ENCODE results near the gene CCN5.

The CCN5 gene

DNA sequence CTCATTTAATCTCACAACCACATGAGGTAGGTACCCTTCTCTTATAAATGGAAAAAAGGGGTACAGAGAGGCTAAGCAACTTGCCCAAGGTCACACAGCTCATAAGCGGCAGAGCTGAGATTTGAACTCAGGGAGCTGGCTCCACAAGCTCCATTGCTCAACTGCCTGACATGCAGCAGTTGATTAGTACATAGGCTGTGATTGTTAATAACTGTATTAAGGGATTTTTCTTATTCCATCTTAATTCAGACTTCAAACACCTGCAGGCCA lies 6.6 kb downstream of the CCN5 start:
- Histone ChIP-seq H3K36me3 (ENCODE audit: control insufficient read depth in 4 of 4, insufficient read depth in 4 of 4, low read length in 3 of 4) (no peaks in the 10 kb centered on the region), H3K4me3 (ENCODE audit: control insufficient read depth in 1 of 7, extremely low read depth in 1 of 7, insufficient read depth in 4 of 7, low read depth in 2 of 7, low read length in 6 of 7) (no peak overlapping the region), H3K27ac (ENCODE audit: insufficient read depth in 1 of 2, low read depth in 1 of 2, low read length in 2 of 2, poor library complexity in 1 of 2, severe bottlenecking in 2 of 2) (no peak overlapping the region), H3K9me3 (ENCODE audit: control extremely low read depth in 1 of 5, control insufficient read depth in 4 of 5, insufficient read depth in 2 of 5, low read depth in 1 of 5, low read length in 4 of 5) (no peaks in the 10 kb centered on the region), H3K4me1 (ENCODE audit: control extremely low read depth in 1 of 4, control insufficient read depth in 4 of 4, insufficient read depth in 4 of 4, low read length in 3 of 4) (peaks cover 0 to 12% (median 7%) of the 10 kb centered on the region in 4 experiments), H3K27me3 (replicated peaks in 2 of 5; ENCODE audit: control insufficient read depth in 4 of 5, insufficient read depth in 5 of 5, low read length in 4 of 5) (no peaks in the 10 kb centered on the region)
- no peak for DNase-seq
- ChIA-PET POLR2A (no interaction called here), CTCF (interaction anchor here (1.0 to 1.3 kb wide), 3 partner anchors 10 to 139 kb away, joined by 3 to 6 read pairs (median 4); no protein-coding TSS in a partner anchor)
- WGBS (ENCODE audit: insufficient coverage) = no CpG with 5 or more reads among the region's 1 CpG

DNA sequence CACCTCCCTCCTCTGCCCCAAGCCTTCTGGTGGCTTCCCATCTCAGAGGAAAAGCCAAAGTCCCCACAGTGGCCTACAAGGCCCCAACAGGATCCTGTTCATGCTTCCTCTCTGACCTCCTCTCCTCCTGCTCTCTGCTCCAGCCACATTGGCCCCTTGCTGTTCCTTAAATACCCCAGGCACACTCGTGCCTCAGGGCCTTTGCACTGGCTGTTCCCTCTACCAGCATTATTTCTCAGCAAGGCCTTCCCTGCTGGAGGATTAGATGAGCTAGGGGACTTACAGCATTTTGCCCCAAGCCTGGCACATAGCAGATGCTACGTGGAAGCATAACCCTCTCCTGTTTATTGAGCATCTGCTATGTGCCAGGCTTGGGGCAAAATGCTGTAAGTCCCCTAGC lies 7.8 kb downstream of the CCN5 start:
- no peaks in the 10 kb centered on the region for H3K36me3 ChIP-seq (ENCODE audit: control insufficient read depth in 4 of 4, insufficient read depth in 4 of 4, low read length in 3 of 4)
- POLR2A ChIA-PET = no interaction called here
- WGBS (ENCODE audit: insufficient coverage) = 75% methylated on average over 2 of the region's 2 CpGs
- H3K27ac ChIP-seq (ENCODE audit: insufficient read depth in 1 of 2, low read depth in 1 of 2, low read length in 2 of 2, poor library complexity in 1 of 2, severe bottlenecking in 2 of 2) = no peak overlapping the region
- H3K4me3 ChIP-seq (ENCODE audit: control insufficient read depth in 1 of 7, extremely low read depth in 1 of 7, insufficient read depth in 4 of 7, low read depth in 2 of 7, low read length in 6 of 7) = no peak overlapping the region
- CTCF ChIA-PET = interaction anchor here (1.5 to 1.9 kb wide), 5 partner anchors 8 to 38 kb away, joined by 3 to 8 read pairs (median 5); no protein-coding TSS in a partner anchor
- H3K4me1 ChIP-seq (ENCODE audit: control extremely low read depth in 1 of 4, control insufficient read depth in 4 of 4, insufficient read depth in 4 of 4, low read length in 3 of 4) = peaks cover 0 to 12% (median 7%) of the 10 kb centered on the region in 4 experiments
- H3K9me3 ChIP-seq (ENCODE audit: control extremely low read depth in 1 of 5, control insufficient read depth in 4 of 5, insufficient read depth in 2 of 5, low read depth in 1 of 5, low read length in 4 of 5) = no peaks in the 10 kb centered on the region
- no peak for DNase-seq
- H3K27me3 ChIP-seq (replicated peaks in 2 of 5; ENCODE audit: control insufficient read depth in 4 of 5, insufficient read depth in 5 of 5, low read length in 4 of 5) = no peaks in the 10 kb centered on the region

DNA sequence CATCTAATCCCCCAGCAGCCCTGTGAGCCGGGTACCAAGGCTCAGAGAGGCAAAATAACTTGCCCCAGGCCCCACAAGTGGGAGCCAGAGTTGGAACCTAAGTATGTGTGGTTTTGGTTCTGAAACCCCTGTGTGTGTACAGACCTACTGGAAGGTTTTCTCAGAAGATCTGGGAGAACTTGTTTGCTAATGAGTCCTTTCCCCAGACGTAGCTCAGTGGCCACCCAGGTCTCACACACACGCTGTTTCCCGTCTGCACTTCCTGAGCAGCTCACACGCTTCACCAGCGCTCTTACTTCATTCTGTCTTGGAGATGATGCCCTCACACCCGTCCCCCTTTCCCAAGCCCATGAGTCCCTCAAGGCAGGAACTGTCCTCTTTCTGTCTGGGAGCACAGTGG lies 8.2 kb downstream of the CCN5 start:
- Histone ChIP-seq H3K36me3 (ENCODE audit: control insufficient read depth in 4 of 4, insufficient read depth in 4 of 4, low read length in 3 of 4) (no peaks in the 10 kb centered on the region), H3K4me3 (ENCODE audit: control insufficient read depth in 1 of 7, extremely low read depth in 1 of 7, insufficient read depth in 4 of 7, low read depth in 2 of 7, low read length in 6 of 7) (no peak overlapping the region), H3K9me3 (ENCODE audit: control extremely low read depth in 1 of 5, control insufficient read depth in 4 of 5, insufficient read depth in 2 of 5, low read depth in 1 of 5, low read length in 4 of 5) (no peaks in the 10 kb centered on the region), H3K27ac (ENCODE audit: insufficient read depth in 1 of 2, low read depth in 1 of 2, low read length in 2 of 2, poor library complexity in 1 of 2, severe bottlenecking in 2 of 2) (no peak overlapping the region), H3K4me1 (ENCODE audit: control extremely low read depth in 1 of 4, control insufficient read depth in 4 of 4, insufficient read depth in 4 of 4, low read length in 3 of 4) (peaks cover 0 to 12% (median 7%) of the 10 kb centered on the region in 4 experiments), H3K27me3 (replicated peaks in 2 of 5; ENCODE audit: control insufficient read depth in 4 of 5, insufficient read depth in 5 of 5, low read length in 4 of 5) (no peaks in the 10 kb centered on the region)
- ChIA-PET POLR2A (no interaction called here), CTCF (interaction anchor here (1.1 to 1.9 kb wide), 7 partner anchors 9 to 41 kb away, joined by 3 to 8 read pairs (median 4); no protein-coding TSS in a partner anchor)
- DNase-seq = peak; percentile 23 to 60 (median 58)
- WGBS (ENCODE audit: insufficient coverage) = 25% methylated on average over 6 of the region's 7 CpGs

DNA sequence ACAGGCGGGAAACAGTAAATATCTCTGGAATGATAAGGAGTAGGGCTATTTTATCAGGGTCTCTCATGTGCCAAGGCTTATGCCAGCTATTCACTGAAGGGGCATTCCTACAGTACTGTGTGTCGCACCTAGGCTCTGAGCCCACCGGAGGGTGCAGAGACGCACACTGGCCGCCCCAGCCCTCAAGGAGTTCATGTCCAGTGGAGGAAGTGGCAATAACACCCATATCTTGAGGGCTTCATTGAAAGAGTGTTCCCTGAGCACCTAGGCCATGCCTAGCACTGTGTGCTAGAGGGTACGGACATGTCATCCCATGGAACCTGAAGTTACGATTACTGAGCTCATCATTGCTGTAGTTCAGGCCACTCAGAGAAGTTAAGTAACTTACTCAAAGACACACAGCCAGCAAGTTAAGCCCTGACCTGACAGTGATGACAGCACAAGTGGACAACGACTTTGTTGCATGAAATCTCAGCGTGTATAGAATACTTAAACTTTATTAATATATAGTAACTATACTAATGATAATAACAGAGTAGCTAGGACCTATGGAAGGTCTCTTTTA lies 8.7 kb downstream of the CCN5 start:
- DNase-seq = no peak
- H3K4me3 ChIP-seq (ENCODE audit: control insufficient read depth in 1 of 7, extremely low read depth in 1 of 7, insufficient read depth in 4 of 7, low read depth in 2 of 7, low read length in 6 of 7) = no peak overlapping the region
- no peak overlapping the region for H3K27ac ChIP-seq (ENCODE audit: insufficient read depth in 1 of 2, low read depth in 1 of 2, low read length in 2 of 2, poor library complexity in 1 of 2, severe bottlenecking in 2 of 2)
- CTCF ChIA-PET = interaction anchor here (1.1 to 1.9 kb wide), 8 partner anchors 9 to 41 kb away, joined by 3 to 8 read pairs (median 4); no protein-coding TSS in a partner anchor
- WGBS (ENCODE audit: insufficient coverage) = 98% methylated on average over 6 of the region's 9 CpGs
- POLR2A ChIA-PET = no interaction called here
- H3K9me3 ChIP-seq (ENCODE audit: control extremely low read depth in 1 of 5, control insufficient read depth in 4 of 5, insufficient read depth in 2 of 5, low read depth in 1 of 5, low read length in 4 of 5) = no peaks in the 10 kb centered on the region
- no peaks in the 10 kb centered on the region for H3K27me3 ChIP-seq (replicated peaks in 2 of 5; ENCODE audit: control insufficient read depth in 4 of 5, insufficient read depth in 5 of 5, low read length in 4 of 5)
- no peaks in the 10 kb centered on the region for H3K36me3 ChIP-seq (ENCODE audit: control insufficient read depth in 4 of 4, insufficient read depth in 4 of 4, low read length in 3 of 4)
- H3K4me1 ChIP-seq (ENCODE audit: control extremely low read depth in 1 of 4, control insufficient read depth in 4 of 4, insufficient read depth in 4 of 4, low read length in 3 of 4) = peaks cover 0 to 14% (median 8%) of the 10 kb centered on the region in 4 experiments

DNA sequence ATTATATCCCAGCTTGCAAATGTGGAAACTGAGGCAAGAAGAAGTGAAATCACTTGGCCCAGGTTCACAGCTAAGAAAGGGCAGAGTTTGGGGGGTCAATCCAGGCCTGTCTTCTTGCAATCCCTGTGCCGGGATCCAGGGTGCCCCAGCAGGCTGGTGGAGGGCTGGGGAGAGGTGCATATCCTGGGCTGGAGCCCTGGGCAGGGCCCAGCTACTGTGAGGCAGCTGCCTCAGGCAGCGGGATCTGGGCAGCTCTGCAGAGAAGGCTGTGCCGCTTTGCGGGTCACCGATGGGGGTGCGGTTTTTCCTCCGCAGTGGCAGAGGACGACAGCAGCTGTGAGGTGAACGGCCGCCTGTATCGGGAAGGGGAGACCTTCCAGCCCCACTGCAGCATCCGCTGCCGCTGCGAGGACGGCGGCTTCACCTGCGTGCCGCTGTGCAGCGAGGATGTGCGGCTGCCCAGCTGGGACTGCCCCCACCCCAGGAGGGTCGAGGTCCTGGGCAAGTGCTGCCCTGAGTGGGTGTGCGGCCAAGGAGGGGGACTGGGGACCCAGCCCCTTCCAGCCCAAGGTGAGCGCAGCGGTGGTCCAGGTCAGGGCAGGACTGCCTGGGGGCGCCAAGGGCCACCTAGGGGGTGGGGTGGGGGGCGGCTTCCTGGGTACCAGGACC lies 9.4 kb downstream of the CCN5 start:
- DNase-seq = no peak
- Histone ChIP-seq H3K9me3 (ENCODE audit: control extremely low read depth in 1 of 5, control insufficient read depth in 4 of 5, insufficient read depth in 2 of 5, low read depth in 1 of 5, low read length in 4 of 5) (no peaks in the 10 kb centered on the region), H3K27ac (ENCODE audit: insufficient read depth in 1 of 2, low read depth in 1 of 2, low read length in 2 of 2, poor library complexity in 1 of 2, severe bottlenecking in 2 of 2) (no peak overlapping the region), H3K4me1 (ENCODE audit: control extremely low read depth in 1 of 4, control insufficient read depth in 4 of 4, insufficient read depth in 4 of 4, low read length in 3 of 4) (peaks cover 0 to 19% (median 9%) of the 10 kb centered on the region in 4 experiments), H3K27me3 (replicated peaks in 2 of 5; ENCODE audit: control insufficient read depth in 4 of 5, insufficient read depth in 5 of 5, low read length in 4 of 5) (no peaks in the 10 kb centered on the region), H3K4me3 (ENCODE audit: control insufficient read depth in 1 of 7, extremely low read depth in 1 of 7, insufficient read depth in 4 of 7, low read depth in 2 of 7, low read length in 6 of 7) (no peak overlapping the region), H3K36me3 (ENCODE audit: control insufficient read depth in 4 of 4, insufficient read depth in 4 of 4, low read length in 3 of 4) (no peaks in the 10 kb centered on the region)
- 94% methylated on average over 22 of the region's 26 CpGs for WGBS (ENCODE audit: insufficient coverage)
- ChIA-PET CTCF (interaction anchor here (1.1 to 1.9 kb wide), 7 partner anchors 10 to 42 kb away, joined by 3 to 8 read pairs (median 4); no protein-coding TSS in a partner anchor), POLR2A (no interaction called here)

DNA sequence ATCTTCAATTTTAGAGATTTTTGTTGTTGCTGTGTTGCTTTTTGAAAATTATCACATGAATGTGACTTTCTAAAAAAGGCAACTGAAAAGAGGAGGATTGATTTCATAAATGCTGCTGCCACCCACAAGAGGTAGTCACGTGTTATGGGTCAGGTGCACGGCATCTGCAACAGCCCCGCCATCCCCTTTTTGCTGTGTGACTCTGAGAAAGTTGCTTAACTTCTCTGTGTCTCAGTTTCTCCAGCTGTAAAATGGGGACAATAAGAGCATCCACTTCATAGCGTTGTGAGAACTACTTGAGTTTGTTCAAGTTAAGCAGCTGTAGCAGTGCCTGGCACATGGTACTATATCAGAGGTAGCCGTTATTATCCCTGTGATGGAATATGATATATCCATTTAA lies 10.7 kb downstream of the CCN5 start:
- ChIA-PET CTCF (no interaction called here), POLR2A (interaction anchor here (0.7 kb wide), 1 partner anchor 732 kb away, joined by 15 read pairs; no protein-coding TSS in a partner anchor)
- Histone ChIP-seq H3K4me1 (ENCODE audit: control extremely low read depth in 1 of 4, control insufficient read depth in 4 of 4, insufficient read depth in 4 of 4, low read length in 3 of 4) (peaks cover 0 to 19% (median 9%) of the 10 kb centered on the region in 4 experiments), H3K27me3 (replicated peaks in 2 of 5; ENCODE audit: control insufficient read depth in 4 of 5, insufficient read depth in 5 of 5, low read length in 4 of 5) (no peaks in the 10 kb centered on the region), H3K27ac (ENCODE audit: insufficient read depth in 1 of 2, low read depth in 1 of 2, low read length in 2 of 2, poor library complexity in 1 of 2, severe bottlenecking in 2 of 2) (no peak overlapping the region), H3K4me3 (ENCODE audit: control insufficient read depth in 1 of 7, extremely low read depth in 1 of 7, insufficient read depth in 4 of 7, low read depth in 2 of 7, low read length in 6 of 7) (no peak overlapping the region), H3K9me3 (ENCODE audit: control extremely low read depth in 1 of 5, control insufficient read depth in 4 of 5, insufficient read depth in 2 of 5, low read depth in 1 of 5, low read length in 4 of 5) (no peaks in the 10 kb centered on the region), H3K36me3 (ENCODE audit: control insufficient read depth in 4 of 4, insufficient read depth in 4 of 4, low read length in 3 of 4) (no peaks in the 10 kb centered on the region)
- DNase-seq = no peak
- 70% methylated on average over 3 of the region's 5 CpGs for WGBS (ENCODE audit: insufficient coverage)

DNA sequence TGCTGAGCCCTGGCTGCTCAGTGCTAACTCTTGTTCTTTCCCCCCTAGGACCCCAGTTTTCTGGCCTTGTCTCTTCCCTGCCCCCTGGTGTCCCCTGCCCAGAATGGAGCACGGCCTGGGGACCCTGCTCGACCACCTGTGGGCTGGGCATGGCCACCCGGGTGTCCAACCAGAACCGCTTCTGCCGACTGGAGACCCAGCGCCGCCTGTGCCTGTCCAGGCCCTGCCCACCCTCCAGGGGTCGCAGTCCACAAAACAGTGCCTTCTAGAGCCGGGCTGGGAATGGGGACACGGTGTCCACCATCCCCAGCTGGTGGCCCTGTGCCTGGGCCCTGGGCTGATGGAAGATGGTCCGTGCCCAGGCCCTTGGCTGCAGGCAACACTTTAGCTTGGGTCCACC lies 11.9 kb downstream of the CCN5 start:
- no peak for DNase-seq
- Histone ChIP-seq H3K4me3 (ENCODE audit: control insufficient read depth in 1 of 7, extremely low read depth in 1 of 7, insufficient read depth in 4 of 7, low read depth in 2 of 7, low read length in 6 of 7) (no peak overlapping the region), H3K27me3 (replicated peaks in 2 of 5; ENCODE audit: control insufficient read depth in 4 of 5, insufficient read depth in 5 of 5, low read length in 4 of 5) (no peaks in the 10 kb centered on the region), H3K4me1 (ENCODE audit: control extremely low read depth in 1 of 4, control insufficient read depth in 4 of 4, insufficient read depth in 4 of 4, low read length in 3 of 4) (peaks cover 0 to 19% (median 9%) of the 10 kb centered on the region in 4 experiments), H3K27ac (ENCODE audit: insufficient read depth in 1 of 2, low read depth in 1 of 2, low read length in 2 of 2, poor library complexity in 1 of 2, severe bottlenecking in 2 of 2) (no peak overlapping the region), H3K9me3 (ENCODE audit: control extremely low read depth in 1 of 5, control insufficient read depth in 4 of 5, insufficient read depth in 2 of 5, low read depth in 1 of 5, low read length in 4 of 5) (no peaks in the 10 kb centered on the region), H3K36me3 (ENCODE audit: control insufficient read depth in 4 of 4, insufficient read depth in 4 of 4, low read length in 3 of 4) (no peaks in the 10 kb centered on the region)
- POLR2A ChIA-PET = interaction anchor here (0.6 kb wide), 1 partner anchor 20 kb away, joined by 4 read pairs; no protein-coding TSS in a partner anchor
- CTCF ChIA-PET = interaction anchor here (0.9 to 1.6 kb wide), 3 partner anchors 24 to 44 kb away, joined by 3 to 4 read pairs (median 3); no protein-coding TSS in a partner anchor
- 100% methylated on average over 11 of the region's 11 CpGs for WGBS (ENCODE audit: insufficient coverage)

Data from common myeloid progenitor, CD34-positive (primary cell).